GM12865 (cell line): ENCODE data around the gene CDRT15L2.
"Not testable (repeated sequence)": the region's sequence is repeated elsewhere in the genome, so short reads cannot be mapped to it uniquely, and the experiment has no call there.

Experiments used
- DNase-seq: peaks from one replicate; pipeline ENCODE4 v3.0.0; 2010; ENCODE audit warnings: low read depth
- H3K4me3 ChIP-seq: 2 replicates; pipeline ENCODE4 v1.5.1; 2011; ENCODE audit warnings: mild to moderate bottlenecking, low read depth, low read length, control low read depth

The CDRT15L2 gene

DNA sequence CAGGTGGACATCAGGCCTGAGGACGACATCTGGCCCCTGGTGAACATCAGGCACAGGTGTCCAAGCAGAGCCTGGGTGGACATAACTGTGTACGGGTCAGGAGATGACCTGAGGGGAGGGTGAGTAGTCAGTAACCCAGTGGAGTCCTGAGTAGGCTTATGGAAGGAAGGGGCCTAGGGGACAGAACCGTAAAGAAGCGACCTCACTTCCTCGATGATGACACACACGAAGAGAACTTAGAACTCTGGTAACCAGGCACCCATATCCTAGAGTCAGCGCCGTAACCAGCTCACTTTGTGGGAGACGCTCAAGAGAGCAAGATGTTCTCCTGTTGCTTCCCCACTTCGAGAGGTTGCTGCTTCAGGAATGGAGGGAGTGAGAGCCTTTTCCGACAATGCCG is at the start of gene CDRT15L2:
TSS of gene CDRT15L2 (plus strand) at position 301 of the 400 bp plus-strand sequence. CDS start at position 321, 20 bp downstream.
- H3K4me3 ChIP-seq, DNase-seq: not testable (repeated sequence)

DNA sequence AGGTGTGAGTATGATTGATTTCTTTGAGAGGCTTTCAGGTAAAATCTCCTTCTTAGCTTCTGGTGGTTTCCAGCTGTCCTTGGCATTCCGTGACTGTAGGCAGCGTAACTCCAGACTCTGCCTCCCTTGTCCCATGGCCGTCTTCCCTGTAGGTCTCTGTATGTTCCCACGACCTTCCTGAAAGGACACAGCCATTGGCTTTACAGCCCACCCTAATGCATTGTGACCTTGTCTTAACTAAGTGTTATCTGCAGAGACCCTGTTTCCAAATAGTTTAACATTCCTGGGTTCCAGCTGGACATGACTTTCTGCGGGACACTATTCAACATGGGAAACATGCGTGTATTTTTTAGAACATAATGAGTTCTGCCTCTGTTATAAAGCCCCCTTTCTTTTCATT is 49.4 kb upstream of the CDRT15L2 start:
- H3K4me3 ChIP-seq, DNase-seq: not testable (repeated sequence)

DNA sequence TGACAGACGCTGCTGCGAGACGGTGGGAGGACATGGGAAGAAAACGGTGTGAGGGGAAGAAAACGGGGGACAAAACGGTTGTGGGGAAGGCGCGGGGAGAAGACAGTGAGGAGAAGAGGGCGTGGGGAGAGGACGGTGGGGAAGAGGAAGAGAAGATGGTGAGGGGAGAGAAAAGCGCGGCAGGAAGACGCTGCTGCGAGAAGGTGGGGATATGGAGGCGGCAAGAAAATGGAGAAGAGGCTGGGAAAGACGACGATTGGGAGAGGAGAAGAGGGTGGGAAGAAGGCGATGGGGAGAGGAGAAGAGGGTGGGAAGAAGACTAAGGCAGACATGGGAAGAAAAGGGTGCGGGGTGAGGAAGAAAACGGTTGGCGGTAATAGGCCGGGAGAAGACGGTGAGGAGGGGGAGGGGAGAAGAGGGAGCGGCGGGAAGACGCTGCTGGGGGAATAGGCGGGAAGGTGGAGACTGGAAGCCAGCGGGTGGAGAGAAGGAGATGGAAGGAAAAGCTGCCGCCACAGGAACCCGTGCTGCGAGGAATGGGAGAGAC is 46.9 kb upstream of the CDRT15L2 start:
- H3K4me3 ChIP-seq = peak overlapping the region; percentile 54
- DNase-seq = not testable (repeated sequence)

DNA sequence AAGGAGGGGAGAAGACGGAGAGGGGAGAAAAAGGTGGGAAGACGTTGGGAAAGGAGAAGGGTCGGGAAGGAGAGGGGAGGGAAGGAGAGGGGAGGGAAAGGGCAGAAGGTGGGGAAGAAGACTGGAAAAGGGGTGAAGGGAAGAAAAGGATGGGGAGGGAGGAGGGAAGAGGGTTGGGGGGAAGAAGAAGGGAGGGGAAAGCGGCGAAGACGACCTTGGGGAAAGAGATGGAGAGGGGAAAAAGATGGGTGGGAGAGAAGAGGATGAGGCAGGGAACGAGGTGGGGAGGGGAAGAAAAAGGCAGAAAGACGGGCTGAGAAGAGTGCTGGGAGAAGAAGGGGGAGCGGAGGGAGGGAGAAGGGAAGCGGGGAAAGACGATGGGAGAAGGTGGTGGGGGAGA is 46.3 kb upstream of the CDRT15L2 start:
- DNase-seq = not testable (repeated sequence)
- H3K4me3 ChIP-seq = peak overlapping the region; percentile 54

DNA sequence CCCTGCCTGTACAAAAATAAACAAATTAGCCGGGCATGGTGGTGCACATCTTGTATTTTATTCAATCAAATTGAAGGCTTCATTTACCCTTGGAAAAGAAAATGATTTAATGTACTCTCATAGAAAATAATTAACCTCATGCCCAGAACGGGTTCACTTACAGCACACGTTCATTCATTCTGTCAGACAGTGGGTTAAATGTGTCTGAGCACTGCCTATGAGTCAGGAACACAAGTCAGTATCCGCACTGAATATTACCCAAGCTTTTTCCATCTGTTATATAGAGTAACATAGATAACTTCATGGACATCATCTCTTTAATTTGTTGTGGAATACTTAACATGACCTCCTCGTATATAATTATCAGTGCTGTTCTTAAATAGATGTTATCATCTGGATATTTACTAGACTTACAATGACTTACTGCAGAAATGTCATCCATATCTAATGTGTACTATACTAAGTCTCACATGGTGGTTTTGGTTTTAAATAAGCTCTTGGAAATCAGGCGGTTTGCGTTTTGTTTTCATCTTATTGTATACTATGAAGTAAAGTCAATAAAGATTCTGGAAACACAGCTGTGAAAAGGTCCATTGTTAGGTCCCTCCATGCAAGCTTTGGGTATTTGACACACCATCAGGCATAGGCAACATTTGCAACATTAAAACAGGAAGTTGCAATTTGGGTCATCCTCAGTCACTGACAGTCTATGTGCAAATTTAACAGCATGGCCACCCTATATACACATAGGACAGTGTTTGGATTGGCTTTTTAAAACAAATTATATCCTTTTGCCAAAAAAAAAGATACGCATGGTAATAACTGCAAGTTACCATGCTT is 44.6 kb upstream of the CDRT15L2 start:
- DNase-seq, H3K4me3 ChIP-seq: not testable (repeated sequence)

DNA sequence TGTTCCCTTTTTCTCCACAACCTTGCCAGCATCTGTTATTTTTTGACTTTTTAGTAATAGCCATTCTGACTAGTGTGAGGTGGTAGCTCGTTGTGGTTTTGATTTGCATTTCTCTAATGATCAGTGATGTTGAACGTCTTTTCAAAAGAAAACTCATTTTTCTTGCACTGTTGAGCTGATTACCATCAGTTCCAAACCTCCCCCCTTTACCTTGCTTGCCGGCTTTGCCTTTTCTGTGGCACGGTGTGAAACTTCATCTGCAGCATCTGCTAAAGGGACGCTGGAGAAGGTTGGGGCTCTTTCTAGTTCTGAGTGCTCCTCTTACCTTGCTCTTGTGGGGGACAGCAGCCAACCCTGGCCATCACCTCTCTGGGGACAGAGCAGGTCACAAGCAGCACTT is 39.1 kb upstream of the CDRT15L2 start:
- H3K4me3 ChIP-seq, DNase-seq: not testable (repeated sequence)

DNA sequence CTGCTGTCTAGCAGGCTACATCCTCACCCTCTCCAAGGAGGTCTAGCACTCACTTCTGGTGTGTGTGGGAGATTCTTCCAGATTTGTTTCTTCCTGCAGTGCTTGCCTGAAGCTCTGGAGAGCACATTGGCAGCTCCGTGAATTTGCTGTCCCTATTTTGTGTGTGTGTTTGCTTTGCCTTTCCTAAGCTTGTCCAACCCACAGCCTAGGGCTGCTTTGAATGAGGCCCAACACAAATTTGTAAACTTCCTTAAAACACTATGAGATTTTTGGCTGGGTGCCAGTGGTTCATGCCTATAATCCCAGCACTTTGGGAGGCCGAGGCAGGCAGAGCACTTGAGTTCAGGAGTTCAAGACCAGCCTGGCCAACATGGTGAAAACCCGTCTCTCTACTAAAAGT is 38.7 kb upstream of the CDRT15L2 start:
- H3K4me3 ChIP-seq = not testable (repeated sequence)
- peak; percentile 18 for DNase-seq

DNA sequence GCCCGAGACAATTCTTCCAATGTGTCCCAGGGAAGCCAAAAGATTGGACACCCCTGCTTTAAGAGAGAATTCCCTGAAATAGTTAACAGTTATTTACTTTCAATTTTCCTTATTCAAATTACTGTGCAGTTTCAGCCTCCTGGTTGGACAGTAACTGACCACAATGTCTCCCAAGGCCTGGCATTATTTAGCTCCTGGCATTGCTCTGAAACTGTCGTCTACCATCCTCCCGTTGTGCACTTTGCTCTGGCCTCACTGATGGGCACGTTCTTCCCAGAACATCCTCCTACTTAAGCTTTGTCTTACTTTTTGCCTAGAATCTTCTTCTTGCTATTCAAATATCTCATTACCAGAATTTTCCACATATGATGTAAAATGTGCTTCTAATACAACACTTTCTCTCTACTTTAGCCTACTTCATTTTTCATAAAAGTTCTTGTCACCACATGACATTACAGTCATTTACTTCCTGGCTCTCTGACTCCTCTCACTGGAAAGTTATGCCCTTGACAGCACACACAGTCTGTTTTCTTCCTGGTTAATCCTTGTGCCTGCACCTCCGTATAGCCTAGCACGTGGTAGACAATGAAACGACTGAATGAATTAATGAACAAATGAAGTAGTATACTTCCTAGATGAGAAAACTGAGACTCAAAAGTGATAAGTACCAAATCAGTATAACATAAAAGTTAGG is 37.5 kb upstream of the CDRT15L2 start:
- not testable (repeated sequence) for DNase-seq, H3K4me3 ChIP-seq

DNA sequence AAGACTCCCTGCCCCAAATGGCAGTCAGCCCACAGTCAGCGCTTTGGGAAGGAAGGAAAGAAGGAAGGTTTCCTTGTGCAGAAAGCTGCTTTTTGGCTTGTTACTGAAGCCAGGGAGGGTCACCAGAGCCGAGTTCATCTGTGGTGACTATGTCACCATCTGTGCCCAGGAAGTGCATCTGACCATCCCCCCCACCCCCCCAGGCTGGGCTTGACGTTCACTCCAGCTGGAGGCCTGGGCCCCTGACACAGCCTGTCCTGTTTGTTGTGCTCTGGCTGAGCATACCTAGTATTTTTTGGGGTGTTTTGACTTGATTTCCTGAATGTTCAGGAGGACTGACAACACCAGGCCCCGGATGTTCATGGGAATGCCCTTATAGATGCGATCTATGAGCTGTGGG is 31.6 kb upstream of the CDRT15L2 start:
- DNase-seq, H3K4me3 ChIP-seq: not testable (repeated sequence)

DNA sequence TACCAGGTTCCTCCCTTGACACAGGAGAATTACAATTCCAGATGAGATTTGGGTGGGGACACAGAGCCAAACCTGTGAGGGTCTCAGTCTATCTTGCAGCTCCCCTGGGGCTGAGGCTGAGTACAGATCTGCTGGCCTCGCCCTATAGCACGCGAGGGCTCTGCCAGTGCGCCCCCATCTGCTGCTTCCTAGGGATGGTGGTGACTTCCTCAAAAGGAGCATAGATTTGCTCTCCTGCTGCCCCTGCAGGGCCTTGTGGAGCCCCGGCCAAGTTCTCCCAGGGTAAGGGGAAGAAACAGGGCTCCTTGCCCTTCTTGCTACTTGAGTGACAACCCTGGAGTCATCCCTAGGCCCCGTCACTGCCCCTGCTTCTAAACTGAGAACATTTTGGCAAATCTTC is 26.6 kb upstream of the CDRT15L2 start:
- not testable (repeated sequence) for H3K4me3 ChIP-seq, DNase-seq

DNA sequence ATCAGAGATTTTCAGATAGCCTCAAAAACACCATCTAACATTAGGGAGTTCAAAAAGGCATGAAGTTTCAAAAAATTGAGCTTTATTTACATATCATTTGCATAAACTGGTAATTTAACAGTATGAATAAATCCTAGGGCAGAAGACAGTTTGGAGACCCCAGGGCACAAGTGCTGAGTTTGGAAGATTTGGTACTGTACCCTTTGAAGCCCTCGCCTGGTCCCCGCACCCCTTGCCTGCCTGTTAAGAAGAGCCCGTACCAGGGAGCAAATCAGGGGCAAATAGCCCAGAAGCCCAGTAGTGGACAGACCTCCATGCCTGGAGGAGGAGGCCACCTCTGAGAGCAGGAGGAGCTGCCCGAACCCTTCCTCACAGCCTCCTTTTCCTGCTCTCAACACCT is 24.8 kb upstream of the CDRT15L2 start:
- H3K4me3 ChIP-seq, DNase-seq: not testable (repeated sequence)

DNA sequence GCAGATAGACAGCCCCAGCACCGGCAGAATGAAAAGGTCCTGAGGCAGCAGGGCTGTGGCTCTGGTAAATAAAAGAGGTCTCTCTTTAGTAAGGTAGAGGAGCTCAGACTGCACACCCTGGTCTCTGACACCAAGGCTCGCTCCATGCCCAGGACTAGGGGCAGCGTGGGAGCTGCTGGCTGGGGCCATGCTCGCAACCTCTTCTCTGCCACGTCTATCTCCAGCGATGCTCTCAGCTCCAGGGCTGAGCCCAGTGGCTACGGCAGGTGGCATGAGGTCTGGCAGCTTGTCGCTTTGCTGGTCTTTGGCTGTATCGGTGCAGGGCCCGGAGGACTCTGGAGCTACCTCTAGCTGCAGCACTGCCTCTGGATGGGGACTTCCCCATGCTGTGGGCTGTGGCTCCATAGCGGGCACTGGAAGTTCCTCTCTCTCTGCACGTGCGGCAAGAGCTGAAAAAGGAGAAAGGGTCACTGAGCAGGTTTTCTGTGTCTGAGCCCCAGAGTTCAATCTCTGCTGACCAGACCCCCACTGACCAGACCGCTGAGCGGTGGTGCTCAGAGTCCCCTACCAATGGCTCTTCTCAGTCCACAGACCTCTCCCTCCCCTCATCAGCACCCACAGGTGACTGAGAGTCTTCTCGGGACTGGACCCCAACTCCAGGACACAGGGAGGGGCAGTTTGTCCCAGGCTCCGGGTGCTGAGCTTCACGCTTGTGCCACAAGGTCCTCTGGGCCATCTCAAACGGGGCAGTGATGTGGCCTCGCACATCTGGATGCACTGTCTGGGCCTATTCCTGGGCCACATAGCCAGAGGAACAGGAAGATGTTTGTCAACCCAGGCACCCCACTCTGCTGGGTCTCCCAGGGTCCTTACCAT is 24.2 kb upstream of the CDRT15L2 start:
- not testable (repeated sequence) for H3K4me3 ChIP-seq, DNase-seq

DNA sequence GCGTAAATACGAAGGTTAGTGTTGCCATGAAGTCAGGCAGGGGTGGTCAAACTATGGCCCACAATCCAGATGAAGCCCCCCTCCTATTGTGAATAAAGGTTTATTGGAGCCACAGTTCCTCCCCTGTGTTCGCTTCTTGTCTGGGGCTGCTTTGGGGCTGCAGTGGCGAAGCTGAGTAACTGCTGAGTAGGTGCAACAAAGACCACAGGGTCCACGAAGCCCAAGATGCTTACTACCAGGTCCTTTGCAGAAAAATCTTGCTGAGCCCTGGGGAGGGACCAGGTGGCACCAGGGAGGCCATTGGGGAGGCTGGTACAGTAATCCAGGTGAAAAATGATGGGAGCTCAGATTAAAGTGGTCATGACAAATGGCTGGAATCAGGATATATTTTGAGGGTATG is 21.4 kb upstream of the CDRT15L2 start:
- not testable (repeated sequence) for DNase-seq

DNA sequence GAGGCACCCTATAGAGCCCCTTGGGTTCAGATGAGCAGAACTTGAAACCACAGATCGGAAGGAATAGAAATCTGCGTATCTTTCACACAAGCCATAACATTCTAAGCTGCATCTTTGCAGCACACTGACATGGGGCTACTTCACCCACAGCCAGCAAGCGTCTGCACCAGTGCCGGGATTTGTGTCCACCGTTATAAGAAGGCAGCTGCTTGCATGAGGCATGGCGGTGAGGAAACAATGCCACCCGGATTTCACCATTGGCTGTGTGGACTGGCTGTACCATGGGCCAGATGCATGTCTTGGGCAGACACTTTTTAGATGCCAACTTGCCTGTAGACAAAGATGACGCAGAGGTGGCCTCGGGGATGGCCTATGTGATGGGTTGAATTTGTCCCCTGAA is 20.5 kb upstream of the CDRT15L2 start:
- not testable (repeated sequence) for H3K4me3 ChIP-seq, DNase-seq

More for the DNA sequence above, 21.4 kb upstream of the CDRT15L2 start:
- H3K4me3 ChIP-seq = not testable (repeated sequence)
